Heart right ventricle (tissue), 16 donors: Measurements from ENCODE around the gene CMYA5. TPM values are rescaled to one million over a fixed set of nuclear protein-coding genes. Genes with fewer than 3 reads are reported as not detected.

Source experiments
- ATAC-seq, 8 donors: fragments of 200-7000 bp; cut with Tn5 transposase; one replicate each; pipeline ENCODE4 v1.9.1; 2020; ENCODE audit warnings: mild to moderate bottlenecking in 8 of 8, moderate library complexity in 8 of 8, moderate number of reproducible peaks in 1 of 8
- DNase-seq, 2 donors: peaks; one replicate each; pipeline ENCODE4 v3.0.0-alpha.2; 2020
- H3K27ac ChIP-seq, 10 donors: fragments of 200-600 bp; sonication (generic) in 2 of 10; one replicate each; pipeline versions ENCODE4 v1.5.0 to v1.8.0; 2020 to 2022; ENCODE audit warnings: mild to moderate bottlenecking in 3 of 10
- H3K27me3 ChIP-seq, 7 donors: fragments of 200-600 bp; one replicate each; pipeline ENCODE4 v1.8.0; 2021 to 2022; ENCODE audit warnings: mild to moderate bottlenecking in 2 of 7
- H3K36me3 ChIP-seq, 9 donors: fragments of 200-600 bp; sonication (generic) in 1 of 9; one replicate each; pipeline versions ENCODE4 v1.5.0 to v1.8.0; 2020 to 2022; ENCODE audit warnings: mild to moderate bottlenecking in 2 of 9
- H3K4me1 ChIP-seq, 9 donors: fragments of 200-600 bp; sonication (generic) in 1 of 9; one replicate each; pipeline versions ENCODE4 v1.5.0 to v1.8.0; 2020 to 2022; ENCODE audit warnings: mild to moderate bottlenecking in 4 of 9
- H3K4me3 ChIP-seq, 10 donors: fragments of 200-600 bp; sonication (generic) in 2 of 10; one replicate each; pipeline versions ENCODE4 v1.5.0 to v1.8.0; 2020 to 2022; ENCODE audit warnings: mild to moderate bottlenecking in 7 of 10, moderate library complexity in 2 of 10
- H3K9me3 ChIP-seq, 11 donors: fragments of 200-600 bp in 10 of 11; sonication (generic) in 2 of 11; one replicate each; pipeline versions ENCODE4 v1.5.0 to v1.8.0; 2013 to 2022; ENCODE audit warnings: mild to moderate bottlenecking in 2 of 11, control low read depth in 1 of 11, moderate library complexity in 1 of 11
- CTCF ChIP-seq, 9 donors: fragments of 200-600 bp; sonication (generic) in 2 of 9; IDR thresholded peaks; one replicate each; pipeline versions ENCODE4 v1.5.0 to v1.8.0; 2021 to 2022; ENCODE audit warnings: antibody characterized with exemption in 9 of 9, mild to moderate bottlenecking in 5 of 9, moderate library complexity in 1 of 9
- WGBS, 2 donors: extraction: QIAGEN DNeasy Blood & Tissue Kit; methylation state at CpG; one replicate each; pipeline ENCODE4 v1.1.7; 2013; ENCODE audit warnings: inconsistent platforms in 1 of 2; 5-methylcytosine and 5-hydroxymethylcytosine counted together
- intact Hi-C, 10 donors: fragments of 100-400 bp; cut with DNase I; formaldehyde crosslinking; loops; one replicate each; pipeline versions ENCODE4 v1.11.1 to v1.14.2; 2022
- polyA plus RNA-seq, 2 donors: library from polyadenylated mRNA; stranded (reverse); fragments of 200-250 nt; gene quantifications; one replicate each; pipeline ENCODE4 v1.2.3, GENCODE V29; 2013
- total RNA-seq, 10 donors: library from RNA; stranded (reverse); fragmentation: NEBNext Ultra II Directional in 3 of 10; extraction: Animal tissue kit (Norgen Biotek cat#: 25700) in 3 of 10; gene quantifications; one replicate each; pipeline versions ENCODE4 v1.2.1 to v1.2.4, GENCODE V29; 2021 to 2023
- donor health status: Arrhythmogenic right ventricular cardiomyopathy.
- donor health status: ischemic (EF 13 %, LVEDD 7.1; RV severe dilation, severe dysfunction).
- donor health status: healthy with polysubstance abuse.
- donor health status: DM: no; HTN: yes; CAD: no.
- donor health status: DM: no; HTN: no; CAD: no.
- donor health status: ischemic (EF 25% LVEDD 6.9; RV normal size, moderate dysfunction).
- donor health status: ischemic (EF 25% LVEDD 5.7; RV mildly dilated, moderate dysfunction).
- donor health status: healthy.
- donor health status: DM: yes; HTN: yes; CAD: no.
- donor health status: Ischemic cardiomyopathy.
- donor health status: ischemic (EF 35%, LVEDD 5.7; RV mildly dilated, moderate dysfunction).
- donor health status: nonischemic (EF 11% LVEDD 7.7; RV severe dilation, severe dysfunction).
- donor health status: DM: yes; HTN: yes; CAD: no.
- donor health status: PGD.
- donor health status: ischemic (EF 29% LVEDD 5.4; RV normal size, mild dysfunction).
- donor health status: nonischemic (EF 23%, LVEDD 6.1; RV moderate dilation, normal function).

The CMYA5 gene
- total and polyA plus RNA-seq, 12 donors = 202 to 1,721 (median 979) TPM

DNA sequence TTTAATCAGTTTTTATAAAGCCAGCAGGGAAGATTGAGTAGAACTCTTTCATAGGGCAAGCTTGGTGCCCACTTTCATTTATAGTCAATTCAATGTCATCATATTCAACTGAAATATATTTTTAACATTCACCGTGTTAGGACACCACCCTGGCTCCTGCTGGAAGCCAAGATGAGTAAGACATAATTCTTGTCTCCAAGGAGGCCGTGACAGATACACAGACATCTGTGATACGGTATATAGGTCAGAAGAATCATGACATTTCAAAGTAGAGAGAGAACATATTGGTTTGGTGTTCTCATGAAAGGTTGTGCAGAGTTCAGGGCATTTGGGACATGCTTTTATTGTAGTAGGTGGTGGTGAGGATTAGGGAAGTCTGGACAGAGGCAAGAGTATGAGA is 120.1 kb downstream of the CMYA5 start:
- intact Hi-C loops = no loop called here
- no peak for DNase-seq
- H3K9me3 ChIP-seq = no peaks in the 10 kb centered on the region
- peaks cover 0 to 57% (median 13%) of the 10 kb centered on the region in 9 donors for H3K4me1 ChIP-seq
- H3K36me3 ChIP-seq = peaks cover 0 to 8% (median 0%) of the 10 kb centered on the region in 9 donors
- no peak for TF ChIP-seq CTCF (IDR thresholded peaks at IDR 0.05)
- peak in 3 of 8 donors; percentile 4 to 39 (median 19) for ATAC-seq
- H3K27ac ChIP-seq = peak overlapping the region in 2 of 10 donors; percentile 1 to 13
- no peak overlapping the region for H3K4me3 ChIP-seq
- H3K27me3 ChIP-seq = no peaks in the 10 kb centered on the region
- WGBS, 2 donors = 72% methylated on average over 3 of the region's 3 CpGs

GRCh38 chr5:79811081-79811480 is 121.4 kb downstream of the CMYA5 start:
- H3K4me3 ChIP-seq = no peak overlapping the region
- H3K36me3 ChIP-seq = peaks cover 0 to 4% (median 0%) of the 10 kb centered on the region in 9 donors
- no peaks in the 10 kb centered on the region for H3K27me3 ChIP-seq
- peaks cover 0 to 60% (median 13%) of the 10 kb centered on the region in 9 donors for H3K4me1 ChIP-seq
- DNase-seq = no peak
- H3K9me3 ChIP-seq = no peaks in the 10 kb centered on the region
- peak in 3 of 8 donors; percentile 11 to 58 (median 26) for ATAC-seq
- intact Hi-C loops = no loop called here
- H3K27ac ChIP-seq = peak overlapping the region in 2 of 10 donors; percentile 22 to 35
- 66 to 77% methylated on average over 2 of the region's 2 CpGs for WGBS, 2 donors
- no peak for TF ChIP-seq CTCF (IDR thresholded peaks at IDR 0.05)

DNA sequence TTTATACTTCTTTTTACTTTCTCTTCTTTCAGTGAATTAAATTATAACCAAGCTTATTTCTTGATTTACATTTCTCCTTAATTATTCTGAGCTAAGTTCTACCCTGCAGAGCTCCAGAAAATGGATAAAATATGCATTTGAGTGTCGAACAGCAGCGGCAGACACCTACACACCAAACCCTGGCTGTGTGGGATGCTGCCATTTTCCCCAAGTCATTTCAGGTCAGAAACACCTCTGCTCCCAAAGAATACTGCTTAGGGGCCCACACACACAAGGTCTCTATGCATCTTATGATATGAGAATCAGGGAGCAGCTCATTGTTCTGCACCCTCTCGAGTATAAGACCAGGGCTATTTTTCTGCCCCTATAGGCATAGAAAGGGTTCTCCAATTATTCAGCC is 122.3 kb downstream of the CMYA5 start:
- H3K27ac ChIP-seq = peak overlapping the region in 2 of 10 donors; percentile 8 to 33
- intact Hi-C loops = no loop called here

GRCh38 chr5:79814699-79815098 is 125.1 kb downstream of the CMYA5 start:
- Histone ChIP-seq H3K36me3 (peaks cover 0 to 15% (median 0%) of the 10 kb centered on the region in 9 donors), H3K9me3 (no peaks in the 10 kb centered on the region), H3K4me3 (no peak overlapping the region), H3K27ac (peak overlapping the region in 1 of 10 donors; percentile 2), H3K27me3 (no peaks in the 10 kb centered on the region), H3K4me1 (peaks cover 0 to 41% (median 12%) of the 10 kb centered on the region in 9 donors)
- intact Hi-C loops = no loop called here
- no peak for ATAC-seq
- 85 to 89% methylated on average over 2 of the region's 2 CpGs for WGBS, 2 donors
- no peak for TF ChIP-seq CTCF (IDR thresholded peaks at IDR 0.05)
- no peak for DNase-seq

More for the DNA sequence above, 122.3 kb downstream of the CMYA5 start:
- Histone ChIP-seq H3K4me3 (no peak overlapping the region), H3K36me3 (peaks cover 0 to 2% (median 0%) of the 10 kb centered on the region in 9 donors), H3K9me3 (no peaks in the 10 kb centered on the region), H3K27me3 (no peaks in the 10 kb centered on the region), H3K4me1 (peaks cover 0 to 52% (median 13%) of the 10 kb centered on the region in 9 donors)
- WGBS, 2 donors = 93 to 98% methylated on average over 3 of the region's 3 CpGs
- ATAC-seq (peak in 2 of 8 donors; percentile 6 to 11), DNase-seq (no peak)
- TF ChIP-seq CTCF (IDR thresholded peaks at IDR 0.05) = no peak
